H1 (cell line): ENCODE measurements around the gene VEZT. TPM values are rescaled to one million over a fixed set of nuclear protein-coding genes. Genes with fewer than 3 reads are reported as not detected.

Experiments
- NRF1 ChIP-seq: IDR thresholded peaks from 2 replicates; pipeline ENCODE4 v1.6.1; 2011; ENCODE audit warnings: mild to moderate bottlenecking, low read depth, low read length, improper control_type of control experiment
- polyA plus RNA-seq, 7 experiments: library from polyadenylated mRNA; depleted of rRNA in 3 of 7; stranded (reverse) in 5 of 7; unstranded in 2 of 7; fragments of >200 nt in 5 of 7; fragments of 200-250 nt in 2 of 7; gene quantifications; 1 replicate in 5 of 7; 2 replicates in 1 of 7; 4 replicates in 1 of 7; pipeline versions ENCODE4 v1.2.1 to v1.2.3, GENCODE V29; 2011 to 2013; ENCODE audit warnings: missing spikeins in 2 of 7, mixed read lengths in 2 of 7
- total RNA-seq: library from RNA; stranded (reverse); fragmentation: NEBNext Ultra II Directional; extraction: Animal tissue kit (Norgen Biotek cat#: 25700); gene quantifications from 2 replicates; pipeline ENCODE4 v1.2.1, GENCODE V29; 2021
- TF ChIP-seq, protein P1 (sequence below), 3 experiments: IDR thresholded peaks; 1 replicate in 2 of 3; 2 replicates in 1 of 3; pipeline versions ENCODE4 v1.5.1 to v1.6.1; 2011; ENCODE audit warnings: low read length in 3 of 3, mild to moderate bottlenecking in 3 of 3, inconsistent platforms in 2 of 3, low read depth in 1 of 3, moderate library complexity in 1 of 3; ENCODE audit not compliant: insufficient read depth in 1 of 3; ENCODE audit errors: control extremely low read depth in 1 of 3

The VEZT gene
- total and polyA plus RNA-seq, 2 of the 8 experiments (the other 6 are each of a cell fraction or from before 2014, with no cell fraction given) = 44.0 to 56.1 TPM

DNA sequence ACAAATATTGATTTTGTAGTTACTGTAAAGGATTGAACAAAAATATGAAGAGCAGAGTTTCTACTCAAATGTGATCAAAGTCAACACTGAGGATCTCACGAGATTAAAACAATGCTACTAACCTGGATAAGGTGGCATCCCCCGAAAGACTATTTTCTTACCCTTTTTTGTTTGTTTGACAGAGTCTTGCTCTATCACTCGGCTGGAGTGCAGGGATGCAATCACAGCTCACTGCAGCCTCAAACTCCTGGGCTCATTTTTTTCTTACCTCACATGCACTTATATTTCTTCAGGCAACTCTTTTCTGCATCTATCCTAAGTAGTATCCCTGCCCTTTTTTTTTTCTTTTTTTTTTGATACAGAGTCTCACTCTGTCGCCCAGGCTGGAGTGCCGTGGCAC lies 109.2 kb downstream of the VEZT start (continued):
- TF ChIP-seq, protein P1, sequence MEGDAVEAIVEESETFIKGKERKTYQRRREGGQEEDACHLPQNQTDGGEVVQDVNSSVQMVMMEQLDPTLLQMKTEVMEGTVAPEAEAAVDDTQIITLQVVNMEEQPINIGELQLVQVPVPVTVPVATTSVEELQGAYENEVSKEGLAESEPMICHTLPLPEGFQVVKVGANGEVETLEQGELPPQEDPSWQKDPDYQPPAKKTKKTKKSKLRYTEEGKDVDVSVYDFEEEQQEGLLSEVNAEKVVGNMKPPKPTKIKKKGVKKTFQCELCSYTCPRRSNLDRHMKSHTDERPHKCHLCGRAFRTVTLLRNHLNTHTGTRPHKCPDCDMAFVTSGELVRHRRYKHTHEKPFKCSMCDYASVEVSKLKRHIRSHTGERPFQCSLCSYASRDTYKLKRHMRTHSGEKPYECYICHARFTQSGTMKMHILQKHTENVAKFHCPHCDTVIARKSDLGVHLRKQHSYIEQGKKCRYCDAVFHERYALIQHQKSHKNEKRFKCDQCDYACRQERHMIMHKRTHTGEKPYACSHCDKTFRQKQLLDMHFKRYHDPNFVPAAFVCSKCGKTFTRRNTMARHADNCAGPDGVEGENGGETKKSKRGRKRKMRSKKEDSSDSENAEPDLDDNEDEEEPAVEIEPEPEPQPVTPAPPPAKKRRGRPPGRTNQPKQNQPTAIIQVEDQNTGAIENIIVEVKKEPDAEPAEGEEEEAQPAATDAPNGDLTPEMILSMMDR (IDR thresholded peaks at IDR 0.05; ENCODE audit: control extremely low read depth in 1 of 3, insufficient read depth in 1 of 3, low read depth in 1 of 3, low read length in 3 of 3) = no peak
- TF ChIP-seq NRF1 = no peak
